ENCODE measurements around the gene CEBPE. TPM values are rescaled to one million over a fixed set of nuclear protein-coding genes. Genes with fewer than 3 reads are reported as not detected.
A peak's percentile ranks its signal among the peaks of the same experiment; 100 is the strongest.

CEBPE gene
- total RNA-seq, 1 donor from 2014 or later: not detected

GRCh38 chr14:23115039-23115731 lies 3.9 kb downstream of the CEBPE start:
- Mint-ChIP-seq H3K36me3 (ENCODE audit: low read depth) (no peaks in the 10 kb centered on the region), H3K4me1 (ENCODE audit: low read depth) (peaks cover 8% of the 10 kb centered on the region), H3K27ac (ENCODE audit: unreplicated experiment) (peak overlapping the region; percentile 45), H3K9me3 (ENCODE audit: low read depth) (no peaks in the 10 kb centered on the region), H3K4me3 (ENCODE audit: unreplicated experiment) (no peak overlapping the region), H3K27me3 (ENCODE audit: low read depth) (no peaks in the 10 kb centered on the region)
- DNase-seq (ENCODE audit: low spot score): no peak
- TF ChIP-seq, protein P1, sequence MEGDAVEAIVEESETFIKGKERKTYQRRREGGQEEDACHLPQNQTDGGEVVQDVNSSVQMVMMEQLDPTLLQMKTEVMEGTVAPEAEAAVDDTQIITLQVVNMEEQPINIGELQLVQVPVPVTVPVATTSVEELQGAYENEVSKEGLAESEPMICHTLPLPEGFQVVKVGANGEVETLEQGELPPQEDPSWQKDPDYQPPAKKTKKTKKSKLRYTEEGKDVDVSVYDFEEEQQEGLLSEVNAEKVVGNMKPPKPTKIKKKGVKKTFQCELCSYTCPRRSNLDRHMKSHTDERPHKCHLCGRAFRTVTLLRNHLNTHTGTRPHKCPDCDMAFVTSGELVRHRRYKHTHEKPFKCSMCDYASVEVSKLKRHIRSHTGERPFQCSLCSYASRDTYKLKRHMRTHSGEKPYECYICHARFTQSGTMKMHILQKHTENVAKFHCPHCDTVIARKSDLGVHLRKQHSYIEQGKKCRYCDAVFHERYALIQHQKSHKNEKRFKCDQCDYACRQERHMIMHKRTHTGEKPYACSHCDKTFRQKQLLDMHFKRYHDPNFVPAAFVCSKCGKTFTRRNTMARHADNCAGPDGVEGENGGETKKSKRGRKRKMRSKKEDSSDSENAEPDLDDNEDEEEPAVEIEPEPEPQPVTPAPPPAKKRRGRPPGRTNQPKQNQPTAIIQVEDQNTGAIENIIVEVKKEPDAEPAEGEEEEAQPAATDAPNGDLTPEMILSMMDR (IDR thresholded peaks at IDR 0.05): no peak

DNA sequence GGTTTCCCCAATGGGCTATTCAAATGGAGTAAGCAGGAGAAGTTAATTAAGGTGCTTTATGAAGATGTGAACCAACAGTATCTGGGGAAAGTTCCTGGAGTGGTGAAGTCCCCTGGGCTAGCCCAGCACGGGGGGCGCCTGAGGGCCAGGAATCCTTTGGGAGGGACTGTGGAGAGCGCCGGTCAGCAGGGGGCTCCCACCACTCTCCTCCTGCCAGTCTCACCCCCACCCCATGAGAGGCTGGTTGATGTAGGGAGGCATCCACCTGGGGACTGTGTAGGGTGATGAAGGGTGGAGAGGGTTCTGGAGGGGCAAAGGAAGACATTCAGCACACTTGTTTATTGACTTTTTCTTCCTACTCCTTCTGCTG lies 4.4 kb downstream of the CEBPE start:
- TF ChIP-seq, protein P1 (IDR thresholded peaks at IDR 0.05): no peak
- no peak for DNase-seq (ENCODE audit: low spot score)
- Mint-ChIP-seq H3K36me3 (ENCODE audit: low read depth) (no peaks in the 10 kb centered on the region), H3K27ac (ENCODE audit: unreplicated experiment) (peak overlapping the region; percentile 24), H3K27me3 (ENCODE audit: low read depth) (no peaks in the 10 kb centered on the region), H3K4me3 (ENCODE audit: unreplicated experiment) (no peak overlapping the region), H3K9me3 (ENCODE audit: low read depth) (no peaks in the 10 kb centered on the region), H3K4me1 (ENCODE audit: low read depth) (peaks cover 8% of the 10 kb centered on the region)

- no peak overlapping the region for H3K4me3 Mint-ChIP-seq (ENCODE audit: unreplicated experiment)
- no peak for DNase-seq (ENCODE audit: low spot score)
Observed at GRCh38 chr14:23114120-23114458, 5.0 kb downstream of the CEBPE start.

DNA sequence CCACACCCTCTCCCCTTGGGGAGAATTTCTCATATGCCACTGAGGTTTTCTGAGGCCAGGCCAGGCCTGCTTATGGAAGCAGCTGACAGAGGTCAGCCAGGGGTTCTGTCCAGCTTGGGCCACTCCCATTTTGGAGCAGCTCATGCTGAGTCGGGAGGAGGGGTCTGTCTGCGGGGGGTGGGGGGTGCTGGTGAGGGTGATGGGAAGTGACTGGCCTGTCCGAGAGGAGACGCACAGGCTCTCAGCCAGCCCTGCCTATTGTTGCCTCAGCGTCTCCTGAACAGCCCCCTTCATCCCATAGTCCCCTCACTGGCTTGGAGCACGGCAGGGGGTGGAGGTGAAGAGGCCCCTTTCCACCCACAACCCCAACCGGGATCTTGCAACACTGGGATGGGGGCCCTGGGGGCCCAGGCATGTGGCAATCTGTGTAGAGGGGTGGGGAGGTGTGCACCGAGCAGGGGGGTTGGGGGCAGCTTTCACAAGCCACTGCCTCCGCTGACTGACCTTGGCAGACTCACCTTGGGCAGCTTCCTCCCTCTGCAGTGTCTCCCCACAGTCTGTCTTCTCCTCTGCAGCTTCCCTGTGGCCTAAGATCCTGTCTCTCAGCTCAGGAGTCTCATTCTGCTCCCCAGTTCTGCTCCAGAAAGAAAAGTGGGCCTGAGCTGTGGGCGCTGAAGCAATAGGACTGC lies 5.5 kb downstream of the CEBPE start:
- DNase-seq (ENCODE audit: low spot score): no peak
- H3K27ac Mint-ChIP-seq (ENCODE audit: unreplicated experiment): no peak overlapping the region

More at GRCh38 chr14:23114120-23114458, 5.0 kb downstream of the CEBPE start:
- peaks cover 8% of the 10 kb centered on the region for H3K4me1 Mint-ChIP-seq (ENCODE audit: low read depth)
- no peaks in the 10 kb centered on the region for H3K9me3 Mint-ChIP-seq (ENCODE audit: low read depth)
- H3K27ac Mint-ChIP-seq (ENCODE audit: unreplicated experiment): no peak overlapping the region
- no peaks in the 10 kb centered on the region for H3K36me3 Mint-ChIP-seq (ENCODE audit: low read depth)
- TF ChIP-seq, protein P1 (IDR thresholded peaks at IDR 0.05): no peak
- no peaks in the 10 kb centered on the region for H3K27me3 Mint-ChIP-seq (ENCODE audit: low read depth)

More for the DNA sequence above, 5.5 kb downstream of the CEBPE start:
- Mint-ChIP-seq H3K4me3 (ENCODE audit: unreplicated experiment) (no peak overlapping the region), H3K27me3 (ENCODE audit: low read depth) (no peaks in the 10 kb centered on the region), H3K9me3 (ENCODE audit: low read depth) (no peaks in the 10 kb centered on the region), H3K36me3 (ENCODE audit: low read depth) (no peaks in the 10 kb centered on the region), H3K4me1 (ENCODE audit: low read depth) (peaks cover 8% of the 10 kb centered on the region)
- TF ChIP-seq, protein P1 (IDR thresholded peaks at IDR 0.05): no peak
